Omental fat pad (tissue), 4 donors: ENCODE results near the gene PRKCA. TPM values are rescaled to one million over a fixed set of nuclear protein-coding genes. Genes with fewer than 3 reads are reported as not detected.
"Not testable (repeated sequence)": the region's sequence is repeated elsewhere in the genome, so short reads cannot be mapped to it uniquely, and the experiment has no call there.

Experiments used
- ATAC-seq: fragments of 150-250 bp; one replicate; pipeline ENCODE4 v1.9.1; 2016; ENCODE audit warnings: mild to moderate bottlenecking, moderate library complexity; ENCODE audit not compliant: low FRiP score
- DNase-seq: peaks from one replicate; pipeline ENCODE4 v3.0.0-alpha.2; 2019; ENCODE audit warnings: low spot score
- CTCF ChIP-seq, 3 donors: fragments of 450-650 bp; IDR thresholded peaks; one replicate each; pipeline ENCODE4 v1.5.1; 2016 to 2017; ENCODE audit warnings: antibody characterized with exemption in 3 of 3, mild to moderate bottlenecking in 3 of 3, moderate library complexity in 2 of 3
- total RNA-seq, 4 donors: library from RNA; depleted of rRNA; stranded (reverse); fragments of >200 nt; gene quantifications; one replicate each; pipeline ENCODE4 v1.1.0, GENCODE V29; 2016

PRKCA gene
- total RNA-seq, 4 donors from 2014 or later, result 6.7 to 14.3 (median 10.3) TPM

- no peak for TF ChIP-seq CTCF (IDR thresholded peaks at IDR 0.05)
- no peak for ATAC-seq
- no peak for DNase-seq
These were observed 148.4 kb downstream of the PRKCA start for GRCh38 chr17:66450852-66451158.

- no peak for DNase-seq
- TF ChIP-seq CTCF (IDR thresholded peaks at IDR 0.05), result no peak
- ATAC-seq, result no peak
These were observed 149.1 kb downstream of the PRKCA start for GRCh38 chr17:66451188-66452149.

GRCh38 chr17:66455060-66455459, 152.6 kb downstream of the PRKCA start:
- DNase-seq, result no peak
- no peak for TF ChIP-seq CTCF (IDR thresholded peaks at IDR 0.05)
- ATAC-seq, result peak; percentile 83

GRCh38 chr17:66457499-66457898, 155.1 kb downstream of the PRKCA start:
- not testable (repeated sequence) for ATAC-seq, DNase-seq

DNA sequence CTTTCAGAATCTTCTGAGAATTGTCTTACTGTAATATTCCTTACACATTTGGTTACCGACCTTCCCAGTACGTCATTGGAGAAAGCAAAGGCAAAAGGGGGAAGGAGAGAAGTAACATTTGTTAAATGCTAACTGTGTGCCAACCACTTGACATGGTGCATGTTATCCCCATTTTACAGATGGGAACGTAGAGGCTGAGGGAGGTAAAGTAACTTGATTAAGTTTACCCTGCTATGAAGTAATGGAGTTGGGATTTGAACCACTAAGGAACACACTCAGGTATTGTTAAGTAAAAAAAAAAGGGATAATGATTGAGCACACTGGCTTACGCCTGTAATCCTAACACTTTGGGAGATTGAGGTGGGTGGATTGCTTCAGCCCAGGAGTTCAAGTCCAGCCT, 156.4 kb downstream of the PRKCA start:
- ATAC-seq, result no peak
- DNase-seq, result no peak
- TF ChIP-seq CTCF (IDR thresholded peaks at IDR 0.05), result no peak

- no peak for TF ChIP-seq CTCF (IDR thresholded peaks at IDR 0.05)
- DNase-seq, result no peak
- peak; percentile 75 for ATAC-seq
These were observed 157.4 kb downstream of the PRKCA start for GRCh38 chr17:66459811-66460270.

- DNase-seq, result no peak
- no peak for ATAC-seq
- no peak for TF ChIP-seq CTCF (IDR thresholded peaks at IDR 0.05)
These were observed 158.1 kb downstream of the PRKCA start for GRCh38 chr17:66460558-66460957.
